ENCODE data around the gene PRKCA. TPM values are rescaled to one million over a fixed set of nuclear protein-coding genes. Genes with fewer than 3 reads are reported as not detected.

Gene PRKCA
- total RNA-seq, 1 experiment from 2014 or later: 29.6 TPM

DNA sequence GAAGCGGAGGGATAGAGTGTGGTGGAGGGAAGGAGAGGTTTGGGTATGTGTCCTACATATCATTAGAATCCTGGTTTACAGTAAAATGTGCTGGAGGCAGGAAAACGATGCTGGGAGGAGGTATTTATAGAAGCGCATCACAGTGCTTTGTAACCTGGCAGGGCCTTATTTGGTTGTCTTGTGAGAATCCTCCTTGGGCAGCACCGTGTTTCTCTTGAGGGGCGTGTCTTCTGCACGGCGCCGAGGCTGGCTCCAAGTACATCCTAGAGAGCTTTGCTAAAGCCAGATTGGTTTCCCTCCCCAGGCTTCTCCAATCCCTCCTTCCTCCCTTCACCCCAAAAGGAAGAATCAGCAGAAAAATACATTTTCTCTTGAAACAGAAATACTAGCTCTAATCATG, 556.9 kb downstream of the PRKCA start:
- POLR2A ChIA-PET: no interaction called here
- H3K4me1 ChIP-seq: no peaks in the 10 kb centered on the region
- H3K9me3 ChIP-seq: 0 out of 2 replicates have a peak, but pooled peaks cover under 1% of the 10 kb centered on the region
- no TSS peak for BruUV-seq (replicated peaks)
- no peaks in the 10 kb centered on the region for H3K4me1 Mint-ChIP-seq (ENCODE audit: low read depth, unreplicated experiment)
- intact Hi-C loops (cut with micrococcal nuclease; ENCODE audit: unreplicated experiment): no loop called here
- H3K36me3 Mint-ChIP-seq (ENCODE audit: insufficient read depth, unreplicated experiment): no peaks in the 10 kb centered on the region
- H3K27me3 Mint-ChIP-seq (ENCODE audit: insufficient read depth, unreplicated experiment): peaks cover 17% of the 10 kb centered on the region
- H3K4me3 ChIP-seq (ENCODE audit: low read depth, low read length): no peak overlapping the region
- DNase-seq: no peak
- TF ChIP-seq, protein P1, sequence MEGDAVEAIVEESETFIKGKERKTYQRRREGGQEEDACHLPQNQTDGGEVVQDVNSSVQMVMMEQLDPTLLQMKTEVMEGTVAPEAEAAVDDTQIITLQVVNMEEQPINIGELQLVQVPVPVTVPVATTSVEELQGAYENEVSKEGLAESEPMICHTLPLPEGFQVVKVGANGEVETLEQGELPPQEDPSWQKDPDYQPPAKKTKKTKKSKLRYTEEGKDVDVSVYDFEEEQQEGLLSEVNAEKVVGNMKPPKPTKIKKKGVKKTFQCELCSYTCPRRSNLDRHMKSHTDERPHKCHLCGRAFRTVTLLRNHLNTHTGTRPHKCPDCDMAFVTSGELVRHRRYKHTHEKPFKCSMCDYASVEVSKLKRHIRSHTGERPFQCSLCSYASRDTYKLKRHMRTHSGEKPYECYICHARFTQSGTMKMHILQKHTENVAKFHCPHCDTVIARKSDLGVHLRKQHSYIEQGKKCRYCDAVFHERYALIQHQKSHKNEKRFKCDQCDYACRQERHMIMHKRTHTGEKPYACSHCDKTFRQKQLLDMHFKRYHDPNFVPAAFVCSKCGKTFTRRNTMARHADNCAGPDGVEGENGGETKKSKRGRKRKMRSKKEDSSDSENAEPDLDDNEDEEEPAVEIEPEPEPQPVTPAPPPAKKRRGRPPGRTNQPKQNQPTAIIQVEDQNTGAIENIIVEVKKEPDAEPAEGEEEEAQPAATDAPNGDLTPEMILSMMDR (IDR thresholded peaks at IDR 0.05; ENCODE audit: insufficient read depth in 1 of 2, low read depth in 1 of 2, low read length in 1 of 2, severe bottlenecking in 1 of 2, unreplicated experiment in 1 of 2): no peak
- peaks cover 8% of the 10 kb centered on the region for H3K9me3 Mint-ChIP-seq (ENCODE audit: unreplicated experiment)
- 0 out of 2 replicates have a peak, but pooled peaks cover 1% of the 10 kb centered on the region for H3K27me3 ChIP-seq (replicated peaks; ENCODE audit: control insufficient read depth, insufficient read depth, low read length)
- no peak overlapping the region for H3K4me3 Mint-ChIP-seq (ENCODE audit: unreplicated experiment)
- no peaks in the 10 kb centered on the region for H3K36me3 ChIP-seq (ENCODE audit: control insufficient read depth, insufficient read depth, low read length)
- CTCF ChIA-PET: no interaction called here
- no peak overlapping the region for H3K27ac Mint-ChIP-seq (ENCODE audit: unreplicated experiment)

GRCh38 chr17:66860204-66860603, 557.8 kb downstream of the PRKCA start:
- Mint-ChIP-seq H3K36me3 (ENCODE audit: insufficient read depth, unreplicated experiment) (no peaks in the 10 kb centered on the region), H3K27me3 (ENCODE audit: insufficient read depth, unreplicated experiment) (peaks cover 17% of the 10 kb centered on the region), H3K9me3 (ENCODE audit: unreplicated experiment) (no peaks in the 10 kb centered on the region), H3K4me3 (ENCODE audit: unreplicated experiment) (no peak overlapping the region), H3K4me1 (ENCODE audit: low read depth, unreplicated experiment) (no peaks in the 10 kb centered on the region), H3K27ac (ENCODE audit: unreplicated experiment) (no peak overlapping the region)
- no TSS peak for BruUV-seq (replicated peaks)
- ChIA-PET POLR2A (no interaction called here), CTCF (no interaction called here)
- H3K36me3 ChIP-seq (ENCODE audit: control insufficient read depth, insufficient read depth, low read length): no peaks in the 10 kb centered on the region
- H3K4me1 ChIP-seq: no peaks in the 10 kb centered on the region
- H3K9me3 ChIP-seq: 0 out of 2 replicates have a peak, but pooled peaks cover 3% of the 10 kb centered on the region
- 0 out of 2 replicates have a peak, but pooled peaks cover 1% of the 10 kb centered on the region for H3K27me3 ChIP-seq (replicated peaks; ENCODE audit: control insufficient read depth, insufficient read depth, low read length)
- TF ChIP-seq, protein P1 (IDR thresholded peaks at IDR 0.05; ENCODE audit: insufficient read depth in 1 of 2, low read depth in 1 of 2, low read length in 1 of 2, severe bottlenecking in 1 of 2, unreplicated experiment in 1 of 2): no peak
- intact Hi-C loops (cut with micrococcal nuclease; ENCODE audit: unreplicated experiment): no loop called here
- H3K4me3 ChIP-seq (ENCODE audit: low read depth, low read length): no peak overlapping the region
- no peak for DNase-seq

Small RNA genes within 50 kb of the gene (microRNA-seq; reads per million reads assigned to microRNA genes)
- not detected for gene MIR634

Other genes starting within 250 kb of the PRKCA start
- gene CEP112, start 110.5 kb upstream of the PRKCA start, total RNA-seq (2022): 2.8 and 4.7 TPM in 2 replicates
- 135 and 139 TPM in 2 replicates for gene APOH, start 73.2 kb upstream of the PRKCA start, total RNA-seq (2022)

Data from Caco-2 (cell line).